ENCODE measurements around the gene CCDC110.

The CCDC110 gene

GRCh38 chr4:185421366-185422124, 50.0 kb downstream of the CCDC110 start:
- no peak for DNase-seq (ENCODE audit: low read depth in 3 of 3)

DNA sequence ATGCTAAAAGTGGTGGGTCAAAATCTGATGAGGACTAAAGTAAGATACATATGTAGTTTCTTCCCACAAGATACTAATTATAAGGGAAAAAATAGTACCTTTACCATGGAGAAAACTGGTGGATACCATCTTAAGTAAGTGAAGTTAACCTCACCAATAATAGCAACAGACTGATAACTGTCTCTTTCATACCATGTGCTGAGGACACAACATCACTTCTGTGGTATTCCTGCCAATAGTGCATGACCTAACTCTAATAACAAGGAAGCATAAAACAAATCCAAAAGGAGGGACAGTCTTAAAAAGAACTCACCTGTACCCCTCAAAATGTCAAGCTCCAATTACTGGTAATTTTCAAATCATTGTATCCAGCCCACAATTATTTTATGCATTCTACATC, 54.6 kb downstream of the CCDC110 start:
- DNase-seq (ENCODE audit: low read depth in 3 of 3): no peak

GRCh38 chr4:185412412-185412811, 59.1 kb downstream of the CCDC110 start:
- no peak for DNase-seq (ENCODE audit: low read depth in 3 of 3)

GRCh38 chr4:185411849-185412248, 59.7 kb downstream of the CCDC110 start:
- no peak for DNase-seq (ENCODE audit: low read depth in 3 of 3)

DNA sequence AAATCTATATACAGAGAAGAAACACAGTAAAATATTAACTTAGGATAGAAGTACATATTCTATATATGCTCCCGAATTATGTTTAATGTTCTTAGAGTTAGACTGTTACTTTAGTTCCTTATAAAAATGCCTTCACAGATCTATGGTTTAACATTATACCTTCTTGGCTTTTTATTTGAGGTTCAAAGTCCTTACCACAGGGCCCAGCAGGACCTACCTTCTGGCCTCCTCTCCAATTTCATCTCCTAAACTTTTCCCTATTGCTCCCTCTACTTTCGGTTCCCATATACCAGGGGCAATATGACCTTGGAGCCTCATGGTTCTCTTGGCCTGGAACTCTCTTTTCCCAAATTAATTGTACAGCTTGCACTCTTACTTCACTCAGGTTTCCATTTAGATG, 63.1 kb downstream of the CCDC110 start:
- no peak for DNase-seq (ENCODE audit: low read depth in 3 of 3)

- DNase-seq (ENCODE audit: low read depth in 3 of 3): no peak
Observed at GRCh38 chr4:185405296-185405999, 66.1 kb downstream of the CCDC110 start.

DNA sequence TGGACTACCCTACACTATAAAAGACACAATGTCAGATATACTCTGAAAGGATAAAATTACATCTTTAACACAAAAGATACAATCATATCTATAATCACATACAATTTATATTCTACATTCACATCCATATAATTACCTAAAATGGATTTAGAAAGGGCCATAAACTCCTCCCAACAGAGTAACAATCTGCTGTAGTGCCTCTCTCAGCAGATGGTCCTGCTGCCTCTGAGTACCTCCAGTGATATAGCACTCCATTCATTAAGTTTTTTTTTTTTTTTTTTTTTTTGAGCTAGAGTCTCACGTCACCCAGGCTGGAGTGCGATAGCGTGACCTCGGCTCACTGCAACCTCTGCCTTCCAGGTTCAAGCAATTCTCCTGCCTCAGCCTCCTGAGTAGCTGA, 67.5 kb downstream of the CCDC110 start:
- DNase-seq (ENCODE audit: low read depth in 3 of 3): no peak

- DNase-seq (ENCODE audit: low read depth in 3 of 3): no peak
Observed at GRCh38 chr4:185399466-185399865, 72.1 kb downstream of the CCDC110 start.

GRCh38 chr4:185398618-185399017, 72.9 kb downstream of the CCDC110 start:
- no peak for DNase-seq (ENCODE audit: low read depth in 3 of 3)

GRCh38 chr4:185396724-185397385, 74.7 kb downstream of the CCDC110 start, which contains the start of gene ANKRD37:
ANKRD37 (plus strand) TSS chr4:185396841; CDS start chr4:185396924, 83 bp downstream.
- no peak for DNase-seq (ENCODE audit: low read depth in 3 of 3)

GRCh38 chr4:185395956-185396723, 75.4 kb downstream of the CCDC110 start:
- DNase-seq (ENCODE audit: low read depth in 3 of 3): peak; percentile 90 to 96 (median 94)

- DNase-seq (ENCODE audit: low read depth in 3 of 3): no peak
Observed at GRCh38 chr4:185395238-185395955, 76.1 kb downstream of the CCDC110 start, which contains the start of gene LRP2BP. LRP2BP (minus strand) TSS chr4:185395924; CDS start chr4:185378186, 17,738 bp downstream.
